Immature natural killer cell (primary cell): Measurements from ENCODE around the gene PSMC1. TPM values are rescaled to one million over a fixed set of nuclear protein-coding genes. Genes with fewer than 3 reads are reported as not detected.
"Not testable (repeated sequence)": the region's sequence is repeated elsewhere in the genome, so short reads cannot be mapped to it uniquely, and the experiment has no call there.

Experiments
- DNase-seq, 3 donors: peaks; one replicate each; pipeline ENCODE4 v3.0.0; 2022; ENCODE audit warnings: mixed read lengths in 1 of 3
- H3K27ac Mint-ChIP-seq, 6 donors: one replicate each; pipeline ENCODE4 v1.8.0; 2020; ENCODE audit warnings: mixed read lengths in 6 of 6, mild to moderate bottlenecking in 5 of 6, inconsistent platforms in 4 of 6, moderate library complexity in 3 of 6
- H3K27me3 Mint-ChIP-seq, 3 donors: one replicate each; pipeline ENCODE4 v1.8.0; 2020 to 2021; ENCODE audit warnings: low read depth in 3 of 3, mild to moderate bottlenecking in 3 of 3, mixed read lengths in 3 of 3, moderate library complexity in 3 of 3, inconsistent platforms in 1 of 3
- H3K36me3 Mint-ChIP-seq, 3 donors: one replicate each; pipeline ENCODE4 v1.8.0; 2020; ENCODE audit warnings: mixed read lengths in 3 of 3, inconsistent platforms in 2 of 3, mild to moderate bottlenecking in 2 of 3
- H3K4me1 Mint-ChIP-seq, 2 donors: one replicate each; pipeline ENCODE4 v1.8.0; 2020; ENCODE audit warnings: inconsistent platforms in 2 of 2, mild to moderate bottlenecking in 2 of 2, mixed read lengths in 2 of 2, moderate library complexity in 1 of 2
- H3K4me3 Mint-ChIP-seq, 5 donors: one replicate each; pipeline ENCODE4 v1.8.0; 2020; ENCODE audit warnings: mild to moderate bottlenecking in 5 of 5, mixed read lengths in 5 of 5, inconsistent platforms in 3 of 5, moderate library complexity in 3 of 5
- H3K9me3 Mint-ChIP-seq, 6 donors: one replicate each; pipeline ENCODE4 v1.8.0; 2020; ENCODE audit warnings: mild to moderate bottlenecking in 6 of 6, mixed read lengths in 6 of 6, inconsistent platforms in 4 of 6, moderate library complexity in 3 of 6
- polyA plus RNA-seq, 3 donors: library from polyadenylated mRNA; unstranded; fragments of 300-500 nt; fragmentation: Illumina TruSeq; gene quantifications; one replicate each; pipeline ENCODE4 v1.2.3, GENCODE V29; 2021

The PSMC1 gene
- 100 to 1,000 TPM; 139 to 193 (median 145) TPM for polyA plus RNA-seq

- Mint-ChIP-seq H3K4me3 (peak within 1 kb of the TSS; percentile 93 to 99 (median 97)), H3K36me3 (peaks cover 8 to 13% (median 11%) of the 10 kb centered on the region in 3 donors), H3K9me3 (no peaks in the 10 kb centered on the region), H3K27me3 (peaks cover 8 to 28% (median 15%) of the 10 kb centered on the region in 3 donors), H3K27ac (peak within 1 kb of the TSS; percentile 84 to 95 (median 94)), H3K4me1 (peaks cover 33 to 40% of the 10 kb centered on the region in 2 donors)
- DNase-seq: peak; percentile 86 to 89 (median 87)
Observed at GRCh38 chr14:90256354-90257131, at the start of gene PSMC1. Gene PSMC1, plus strand, starts transcription at chr14:90256553. Its CDS starts 45 bp downstream, at chr14:90256598.

DNA sequence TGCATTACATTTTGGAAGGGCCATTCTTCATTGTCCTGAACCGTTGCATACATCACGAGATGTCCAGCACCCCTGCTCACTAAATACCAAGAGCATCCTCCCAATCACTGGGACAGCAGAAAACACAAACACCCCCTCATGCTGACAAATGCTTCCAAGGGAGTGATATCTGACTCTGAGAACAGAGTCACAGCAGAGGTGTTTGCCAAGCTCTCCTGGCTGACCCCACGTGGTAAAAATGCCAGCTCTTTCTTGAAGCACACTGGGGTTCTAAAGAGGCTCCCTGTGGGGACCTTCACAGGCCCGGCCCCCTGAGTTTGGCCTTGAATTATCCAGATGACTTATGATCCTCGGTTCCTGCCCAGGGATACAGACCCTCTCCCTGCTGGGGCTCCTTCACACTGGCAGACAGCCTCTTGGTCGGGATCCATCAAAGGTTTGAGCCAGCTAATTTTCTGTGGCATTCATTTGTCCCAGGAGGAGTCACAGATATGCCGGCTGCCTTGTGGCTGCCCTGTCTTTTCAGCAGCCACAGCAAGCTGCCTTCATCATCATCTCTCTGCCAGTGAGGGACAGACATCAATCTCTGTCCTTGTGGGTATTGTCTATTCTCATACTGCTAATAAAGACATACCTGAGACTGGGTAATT is 43.1 kb upstream of the PSMC1 start:
- Mint-ChIP-seq H3K27ac (no peak overlapping the region), H3K27me3 (peaks cover 2 to 4% (median 3%) of the 10 kb centered on the region in 3 donors), H3K4me1 (no peaks in the 10 kb centered on the region), H3K9me3 (peaks cover 0 to 5% (median 0%) of the 10 kb centered on the region in 6 donors), H3K36me3 (no peaks in the 10 kb centered on the region), H3K4me3 (no peak overlapping the region)
- no peak for DNase-seq

GRCh38 chr14:90228478-90228877 is 27.9 kb upstream of the PSMC1 start:
- no peak overlapping the region for H3K4me3 Mint-ChIP-seq
- H3K27ac Mint-ChIP-seq: no peak overlapping the region
- H3K27me3 Mint-ChIP-seq: peaks cover 0 to 9% (median 8%) of the 10 kb centered on the region in 3 donors
- no peak for DNase-seq
- H3K4me1 Mint-ChIP-seq: no peaks in the 10 kb centered on the region
- no peaks in the 10 kb centered on the region for H3K36me3 Mint-ChIP-seq
- peaks cover 0 to 7% (median 0%) of the 10 kb centered on the region in 6 donors for H3K9me3 Mint-ChIP-seq

DNA sequence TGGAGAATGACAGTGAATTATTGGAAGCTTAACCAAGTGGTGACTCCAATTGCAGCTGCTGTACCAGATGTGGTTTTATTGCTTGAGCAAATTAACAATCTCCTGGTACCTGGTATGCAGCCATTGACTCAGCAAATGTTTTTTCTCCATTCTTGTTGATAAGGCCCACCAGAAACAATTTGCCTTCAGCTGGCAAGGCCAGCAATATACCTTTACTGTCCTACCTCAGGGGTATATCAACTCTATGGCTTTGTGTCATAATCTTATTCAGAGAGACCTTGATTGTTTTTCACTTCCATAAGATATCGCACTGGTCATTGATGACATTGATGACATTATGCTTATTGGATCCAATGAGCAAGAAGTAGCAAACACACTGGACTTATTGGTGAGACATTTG is 26.4 kb upstream of the PSMC1 start:
- not testable (repeated sequence) for H3K4me1 Mint-ChIP-seq, DNase-seq

GRCh38 chr14:90235179-90235976 is 21.0 kb upstream of the PSMC1 start:
- Mint-ChIP-seq H3K36me3 (peaks cover 3 to 25% (median 6%) of the 10 kb centered on the region in 3 donors), H3K27me3 (peaks cover 6 to 17% (median 6%) of the 10 kb centered on the region in 3 donors), H3K4me3 (no peak overlapping the region), H3K9me3 (peaks cover 30 to 41% (median 38%) of the 10 kb centered on the region in 6 donors), H3K27ac (no peak overlapping the region), H3K4me1 (no peaks in the 10 kb centered on the region)
- DNase-seq: peak; percentile 30 to 51 (median 46)

More for the DNA sequence above, 26.4 kb upstream of the PSMC1 start:
- H3K4me3 Mint-ChIP-seq, H3K36me3 Mint-ChIP-seq, H3K9me3 Mint-ChIP-seq, H3K27me3 Mint-ChIP-seq, H3K27ac Mint-ChIP-seq: not testable (repeated sequence)

GRCh38 chr14:90239139-90239538 is 17.2 kb upstream of the PSMC1 start:
- no peaks in the 10 kb centered on the region for H3K4me1 Mint-ChIP-seq
- peaks cover 4 to 21% (median 5%) of the 10 kb centered on the region in 3 donors for H3K27me3 Mint-ChIP-seq
- no peak overlapping the region for H3K27ac Mint-ChIP-seq
- peaks cover 8 to 32% (median 13%) of the 10 kb centered on the region in 3 donors for H3K36me3 Mint-ChIP-seq
- peaks cover 33 to 62% (median 53%) of the 10 kb centered on the region in 6 donors for H3K9me3 Mint-ChIP-seq
- no peak overlapping the region for H3K4me3 Mint-ChIP-seq
- DNase-seq: no peak

DNA sequence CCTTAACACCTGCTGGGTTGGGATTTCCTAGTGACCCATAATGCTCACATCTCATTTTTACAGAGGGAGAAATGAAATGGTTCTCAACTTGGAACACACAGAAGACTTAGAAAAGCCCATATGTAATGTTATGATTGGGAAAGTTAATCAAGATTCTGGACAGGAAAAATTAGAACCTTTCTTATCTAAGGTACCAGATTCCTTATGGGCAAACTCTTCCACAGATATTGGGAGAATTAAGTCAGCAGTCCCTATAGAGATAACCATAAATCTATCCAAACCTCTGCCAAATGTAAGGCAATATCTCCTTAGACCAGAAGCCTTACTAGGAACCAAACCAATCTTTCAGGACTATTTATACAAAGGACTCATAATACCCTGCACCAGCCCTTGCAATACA is 13.9 kb upstream of the PSMC1 start:
- H3K4me1 Mint-ChIP-seq: no peaks in the 10 kb centered on the region
- peaks cover 8 to 24% (median 11%) of the 10 kb centered on the region in 3 donors for H3K36me3 Mint-ChIP-seq
- H3K4me3 Mint-ChIP-seq: no peak overlapping the region
- H3K27ac Mint-ChIP-seq: no peak overlapping the region
- peaks cover 28 to 56% (median 45%) of the 10 kb centered on the region in 6 donors for H3K9me3 Mint-ChIP-seq
- peaks cover 4 to 13% (median 8%) of the 10 kb centered on the region in 3 donors for H3K27me3 Mint-ChIP-seq
- DNase-seq: no peak

DNA sequence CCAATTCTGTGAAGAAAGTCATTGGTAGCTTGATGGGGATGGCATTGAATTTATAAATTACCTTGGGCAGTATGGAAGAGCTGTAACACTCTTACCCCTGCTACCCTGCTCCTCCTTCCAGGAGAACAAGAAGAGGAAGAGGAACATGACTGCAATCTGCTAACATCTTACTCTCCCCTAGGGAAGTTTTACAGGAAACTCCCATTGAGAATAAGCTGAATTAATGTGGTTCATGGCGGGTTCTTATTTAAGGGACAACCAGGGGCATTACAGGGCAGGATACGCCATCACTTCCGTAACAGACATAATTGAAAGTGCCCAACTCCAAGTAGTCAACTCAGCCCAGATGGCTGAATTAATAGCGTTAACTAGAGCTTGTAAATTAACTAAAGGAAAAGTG is 9.4 kb upstream of the PSMC1 start:
- no peak overlapping the region for H3K27ac Mint-ChIP-seq
- H3K27me3 Mint-ChIP-seq: peaks cover 2 to 19% (median 12%) of the 10 kb centered on the region in 3 donors
- no peaks in the 10 kb centered on the region for H3K36me3 Mint-ChIP-seq
- H3K4me1 Mint-ChIP-seq: no peaks in the 10 kb centered on the region
- H3K9me3 Mint-ChIP-seq: peaks cover 0 to 11% (median 7%) of the 10 kb centered on the region in 6 donors
- no peak for DNase-seq
- H3K4me3 Mint-ChIP-seq: no peak overlapping the region

- H3K4me1 Mint-ChIP-seq, H3K27ac Mint-ChIP-seq, H3K36me3 Mint-ChIP-seq, DNase-seq, H3K4me3 Mint-ChIP-seq, H3K9me3 Mint-ChIP-seq: not testable (repeated sequence)
- peaks cover 2 to 20% (median 12%) of the 10 kb centered on the region in 3 donors for H3K27me3 Mint-ChIP-seq
Observed at GRCh38 chr14:90247441-90247840, 8.9 kb upstream of the PSMC1 start.

DNA sequence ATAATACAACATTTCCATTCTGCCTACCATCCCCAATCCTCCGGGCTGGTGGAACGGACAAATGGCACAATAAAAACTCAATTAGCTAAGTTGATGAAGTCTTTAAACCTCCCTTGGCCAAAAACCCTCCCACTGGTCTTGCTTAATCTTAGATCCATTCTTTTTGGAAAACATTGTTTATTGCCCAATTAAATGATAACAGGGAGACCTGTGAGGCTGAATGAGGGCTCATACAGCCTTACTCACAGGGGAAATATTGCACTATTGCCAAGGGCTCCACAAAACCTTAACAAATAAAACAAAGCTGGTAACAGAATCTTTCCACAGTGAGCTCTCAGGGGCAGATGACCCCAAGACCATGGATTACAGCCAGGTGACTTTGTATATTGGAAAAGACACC is 7.8 kb upstream of the PSMC1 start:
- H3K36me3 Mint-ChIP-seq: no peaks in the 10 kb centered on the region
- H3K4me3 Mint-ChIP-seq: no peak overlapping the region
- no peak overlapping the region for H3K27ac Mint-ChIP-seq
- no peaks in the 10 kb centered on the region for H3K4me1 Mint-ChIP-seq
- peaks cover 0 to 16% (median 16%) of the 10 kb centered on the region in 3 donors for H3K27me3 Mint-ChIP-seq
- no peak for DNase-seq
- peaks cover 0 to 7% (median 0%) of the 10 kb centered on the region in 6 donors for H3K9me3 Mint-ChIP-seq

DNA sequence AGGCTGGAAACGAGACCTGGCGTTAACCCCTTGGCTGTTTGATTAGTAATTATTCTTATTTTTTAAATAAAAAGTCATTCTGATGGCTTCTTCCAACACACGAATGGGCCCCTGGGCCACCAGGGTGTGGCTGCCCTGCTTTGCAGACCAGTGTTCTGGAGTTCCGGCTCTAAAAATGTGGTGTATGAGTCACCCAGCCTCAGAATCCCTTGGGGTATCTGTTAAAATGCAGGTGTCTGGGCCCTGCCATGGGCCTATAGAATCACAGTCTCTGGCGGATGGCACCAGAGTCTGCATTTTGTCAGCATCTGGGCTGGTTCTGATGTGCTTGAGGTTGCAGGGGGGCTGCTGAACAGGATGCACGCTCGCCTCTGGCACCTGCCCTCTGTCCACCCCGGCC is 2.5 kb upstream of the PSMC1 start:
- no peak for DNase-seq
- Mint-ChIP-seq H3K36me3 (peaks cover 0 to 6% (median 0%) of the 10 kb centered on the region in 3 donors), H3K4me1 (peaks cover 30 to 35% of the 10 kb centered on the region in 2 donors), H3K27me3 (peaks cover 8 to 28% (median 20%) of the 10 kb centered on the region in 3 donors), H3K4me3 (no peak overlapping the region), H3K9me3 (no peaks in the 10 kb centered on the region), H3K27ac (no peak overlapping the region)

- Mint-ChIP-seq H3K4me3 (peak overlapping the region; percentile 93 to 99 (median 97)), H3K4me1 (peaks cover 33 to 40% of the 10 kb centered on the region in 2 donors), H3K27me3 (peaks cover 8 to 28% (median 15%) of the 10 kb centered on the region in 3 donors), H3K27ac (peak overlapping the region; percentile 11 to 95 (median 60)), H3K36me3 (peaks cover 1 to 7% (median 5%) of the 10 kb centered on the region in 3 donors), H3K9me3 (no peaks in the 10 kb centered on the region)
- DNase-seq: no peak
Observed at GRCh38 chr14:90255871-90256270, 482 bp upstream of the PSMC1 start.

DNA sequence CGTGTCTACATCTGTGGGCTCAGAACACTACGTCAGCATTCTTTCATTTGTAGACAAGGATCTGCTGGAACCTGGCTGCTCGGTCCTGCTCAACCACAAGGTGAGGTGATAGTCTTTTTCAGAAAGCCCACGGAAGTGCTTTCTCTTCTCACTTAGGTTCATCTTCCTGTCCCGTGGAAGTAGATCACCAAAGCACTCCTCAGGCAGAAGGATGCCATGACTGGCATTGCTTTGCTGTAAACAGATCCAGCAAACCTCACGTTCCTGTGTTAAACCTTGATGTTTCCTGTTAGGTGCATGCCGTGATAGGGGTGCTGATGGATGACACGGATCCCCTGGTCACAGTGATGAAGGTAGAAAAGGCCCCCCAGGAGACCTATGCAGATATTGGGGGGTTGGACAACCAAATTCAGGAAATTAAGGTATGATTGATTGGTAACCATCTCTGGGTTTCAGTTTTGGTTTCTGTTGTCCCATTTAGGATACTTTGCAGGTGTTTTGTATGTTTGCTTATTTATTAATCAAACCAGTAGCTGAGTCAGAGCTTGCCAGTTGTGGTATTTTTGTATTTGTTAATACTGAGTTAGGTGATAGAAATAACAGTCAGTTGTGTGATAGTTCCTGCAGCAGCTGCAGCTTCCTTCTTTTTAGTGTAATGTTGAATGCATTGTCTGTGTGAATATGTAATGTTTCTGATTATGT is 7.5 kb downstream of the PSMC1 start:
- peaks cover 2 to 5% of the 10 kb centered on the region in 2 donors for H3K4me1 Mint-ChIP-seq

More for the DNA sequence above, 7.5 kb downstream of the PSMC1 start:
- no peaks in the 10 kb centered on the region for H3K9me3 Mint-ChIP-seq
- peaks cover 18 to 41% (median 24%) of the 10 kb centered on the region in 3 donors for H3K36me3 Mint-ChIP-seq
- H3K4me3 Mint-ChIP-seq: no peak overlapping the region
- H3K27ac Mint-ChIP-seq: peak overlapping the region in 1 of 6 donors; percentile 12
- H3K27me3 Mint-ChIP-seq: peaks cover 0 to 4% (median 0%) of the 10 kb centered on the region in 3 donors
- no peak for DNase-seq
